ENCODE results near the gene BTK. TPM values are rescaled to one million over a fixed set of nuclear protein-coding genes. Genes with fewer than 3 reads are reported as not detected.

The BTK gene
- total and polyA plus RNA-seq, 7 experiments from 2014 or later, result 0.06 to 52.1 (median 1.9) TPM; not detected in 1

DNA sequence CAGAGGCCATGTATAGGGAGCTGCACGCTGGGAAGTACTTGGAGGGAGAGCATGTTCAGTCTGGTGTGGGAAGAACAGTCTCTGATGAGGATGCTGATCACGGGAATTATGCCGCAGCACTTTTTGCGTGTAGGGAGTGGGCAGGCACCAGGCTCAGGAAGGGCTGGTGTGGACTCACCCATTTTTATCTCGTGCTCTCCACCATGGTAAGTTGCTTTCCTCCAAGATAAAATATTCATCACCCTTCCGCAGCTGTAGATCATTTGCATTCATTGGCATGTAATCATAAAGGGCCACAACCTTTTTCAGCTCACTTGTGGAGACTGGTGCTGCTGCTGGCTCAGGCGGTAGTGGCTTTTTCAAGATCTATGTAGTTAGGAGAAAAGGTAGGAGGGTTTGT, 25.6 kb downstream of the BTK start:
- peaks cover 0 to 2% (median 0%) of the 10 kb centered on the region in 11 donors for H3K9me3 Mint-ChIP-seq
- H3K4me3 Mint-ChIP-seq, result no peak overlapping the region
- H3K27ac Mint-ChIP-seq, result no peak overlapping the region
- intact Hi-C loops (cut with micrococcal nuclease), result no loop called here
- ChIA-PET POLR2A (no interaction called here), CTCF (no interaction called here)
- Histone ChIP-seq H3K27me3 (ENCODE audit: control insufficient read depth in 2 of 2, insufficient read depth in 2 of 2, low read length in 2 of 2) (no peaks in the 10 kb centered on the region), H3K9me3 (ENCODE audit: control insufficient read depth in 2 of 3, low read length in 3 of 3) (no peaks in the 10 kb centered on the region), H3K36me3 (ENCODE audit: control insufficient read depth in 2 of 3, insufficient read depth in 3 of 3, low read length in 3 of 3) (no peaks in the 10 kb centered on the region), H3K27ac (ENCODE audit: low read depth, low read length) (no peak overlapping the region), H3K4me1 (ENCODE audit: control insufficient read depth in 2 of 2, insufficient read depth in 2 of 2, low read length in 2 of 2) (no peaks in the 10 kb centered on the region), H3K4me3 (ENCODE audit: low read length) (no peak overlapping the region)
- peaks cover 0 to 3% (median 0%) of the 10 kb centered on the region in 5 donors for H3K27me3 Mint-ChIP-seq
- no peak for DNase-seq
- no peaks in the 10 kb centered on the region for H3K36me3 Mint-ChIP-seq
- peaks cover 0 to 4% (median 0%) of the 10 kb centered on the region in 7 donors for H3K4me1 Mint-ChIP-seq
- no peak for ATAC-seq

DNA sequence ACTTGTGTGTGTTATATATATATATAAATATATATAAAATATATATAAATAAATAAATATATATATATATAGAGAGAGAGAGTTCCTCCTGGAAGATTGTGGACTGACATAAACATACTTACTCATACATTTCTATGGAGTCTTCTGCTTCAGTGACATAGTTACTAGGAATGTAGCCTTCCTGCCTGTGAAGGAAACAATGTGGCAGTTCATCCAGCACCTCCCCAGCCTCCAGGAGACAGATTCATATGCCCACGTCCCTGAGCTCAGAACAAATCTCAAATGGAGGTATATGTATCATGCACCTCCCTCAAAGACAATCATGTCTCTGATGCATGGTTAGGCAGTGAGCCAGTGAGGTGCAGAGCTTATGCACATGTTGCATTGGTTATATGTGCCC, 26.0 kb downstream of the BTK start:
- H3K4me3 ChIP-seq (ENCODE audit: low read length), result no peak overlapping the region
- Mint-ChIP-seq H3K27me3 (peaks cover 0 to 3% (median 0%) of the 10 kb centered on the region in 5 donors), H3K4me3 (no peak overlapping the region), H3K36me3 (no peaks in the 10 kb centered on the region), H3K9me3 (peaks cover 0 to 3% (median 0%) of the 10 kb centered on the region in 11 donors), H3K4me1 (peaks cover 0 to 4% (median 0%) of the 10 kb centered on the region in 7 donors), H3K27ac (no peak overlapping the region)
- CTCF ChIA-PET, result no interaction called here
- H3K36me3 ChIP-seq (ENCODE audit: control insufficient read depth in 2 of 3, insufficient read depth in 3 of 3, low read length in 3 of 3), result no peaks in the 10 kb centered on the region
- DNase-seq (no peak), ATAC-seq (no peak)
- no peaks in the 10 kb centered on the region for H3K27me3 ChIP-seq (ENCODE audit: control insufficient read depth in 2 of 2, insufficient read depth in 2 of 2, low read length in 2 of 2)
- H3K27ac ChIP-seq (ENCODE audit: low read depth, low read length), result no peak overlapping the region
- H3K4me1 ChIP-seq (ENCODE audit: control insufficient read depth in 2 of 2, insufficient read depth in 2 of 2, low read length in 2 of 2), result no peaks in the 10 kb centered on the region
- POLR2A ChIA-PET, result no interaction called here
- no peaks in the 10 kb centered on the region for H3K9me3 ChIP-seq (ENCODE audit: control insufficient read depth in 2 of 3, low read length in 3 of 3)
- intact Hi-C loops (cut with micrococcal nuclease), result no loop called here

DNA sequence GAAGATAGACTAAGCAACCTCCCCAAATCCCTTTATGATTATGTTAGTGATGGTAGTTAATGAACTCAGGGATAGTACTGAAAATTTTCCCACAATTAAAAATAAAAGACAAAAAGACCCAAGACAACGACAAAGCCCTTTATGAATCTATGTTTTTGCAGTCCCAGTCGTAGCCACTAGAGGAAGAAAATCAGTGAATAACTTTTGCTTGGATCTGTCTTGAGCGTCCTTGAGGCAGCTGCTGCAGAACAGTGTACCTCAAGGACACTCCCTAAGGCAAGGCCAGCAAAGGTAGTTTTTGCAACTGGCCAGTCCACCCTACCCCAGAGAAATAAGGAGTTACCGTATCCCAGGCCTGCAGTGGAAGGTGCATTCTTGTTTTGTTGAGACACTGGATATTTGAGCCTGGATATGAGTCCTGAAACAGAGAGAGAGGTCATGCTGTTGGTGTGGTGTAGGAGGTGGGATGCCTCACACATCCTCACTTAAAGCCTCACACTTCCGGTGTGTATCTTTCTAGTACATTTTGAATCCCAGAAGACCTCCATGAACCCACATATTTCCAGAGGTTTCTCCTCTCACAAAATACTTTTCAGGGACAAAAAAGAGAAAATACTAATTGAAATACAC, 28.7 kb downstream of the BTK start:
- no peaks in the 10 kb centered on the region for H3K36me3 Mint-ChIP-seq
- ChIA-PET CTCF (no interaction called here), POLR2A (no interaction called here)
- DNase-seq (no peak), ATAC-seq (no peak)
- peaks cover 0 to 3% (median 0%) of the 10 kb centered on the region in 5 donors for H3K27me3 Mint-ChIP-seq
- peaks cover 0 to 4% (median 0%) of the 10 kb centered on the region in 7 donors for H3K4me1 Mint-ChIP-seq
- Histone ChIP-seq H3K4me3 (ENCODE audit: low read length) (no peak overlapping the region), H3K9me3 (ENCODE audit: control insufficient read depth in 2 of 3, low read length in 3 of 3) (no peaks in the 10 kb centered on the region), H3K27ac (ENCODE audit: low read depth, low read length) (no peak overlapping the region), H3K4me1 (ENCODE audit: control insufficient read depth in 2 of 2, insufficient read depth in 2 of 2, low read length in 2 of 2) (no peaks in the 10 kb centered on the region), H3K27me3 (ENCODE audit: control insufficient read depth in 2 of 2, insufficient read depth in 2 of 2, low read length in 2 of 2) (no peaks in the 10 kb centered on the region), H3K36me3 (ENCODE audit: control insufficient read depth in 2 of 3, insufficient read depth in 3 of 3, low read length in 3 of 3) (no peaks in the 10 kb centered on the region)
- intact Hi-C loops (cut with micrococcal nuclease), result no loop called here
- peak overlapping the region in 1 of 9 donors; percentile 7 for H3K27ac Mint-ChIP-seq
- no peak overlapping the region for H3K4me3 Mint-ChIP-seq
- peaks cover 0 to 2% (median 0%) of the 10 kb centered on the region in 11 donors for H3K9me3 Mint-ChIP-seq

DNA sequence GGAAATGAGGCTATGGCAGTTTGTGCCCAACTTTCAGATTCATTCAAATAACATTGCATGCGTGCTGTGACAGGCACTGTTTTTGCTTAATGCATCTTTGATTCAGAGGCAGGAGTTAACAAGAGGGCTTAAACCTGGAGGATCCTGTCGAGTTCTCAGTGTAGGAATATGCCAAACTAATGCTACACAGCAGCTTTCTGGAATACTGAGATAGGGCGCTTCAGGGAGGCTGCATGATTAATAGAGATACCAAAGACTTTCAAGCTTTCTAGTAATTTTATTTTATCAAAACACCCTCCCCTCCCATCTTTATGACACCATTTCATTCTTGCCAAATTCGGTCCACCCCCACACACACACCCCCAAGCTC, 36.8 kb downstream of the BTK start:
- Histone ChIP-seq H3K27ac (ENCODE audit: low read depth, low read length) (peak overlapping the region; percentile 91), H3K27me3 (ENCODE audit: control insufficient read depth in 2 of 2, insufficient read depth in 2 of 2, low read length in 2 of 2) (no peaks in the 10 kb centered on the region), H3K36me3 (ENCODE audit: control insufficient read depth in 2 of 3, insufficient read depth in 3 of 3, low read length in 3 of 3) (peaks cover 0 to 3% (median 0%) of the 10 kb centered on the region in 3 experiments), H3K9me3 (ENCODE audit: control insufficient read depth in 2 of 3, low read length in 3 of 3) (no peaks in the 10 kb centered on the region), H3K4me3 (ENCODE audit: low read length) (peak overlapping the region; percentile 75), H3K4me1 (ENCODE audit: control insufficient read depth in 2 of 2, insufficient read depth in 2 of 2, low read length in 2 of 2) (peaks cover 0 to 4% of the 10 kb centered on the region in 2 donors)
- POLR2A ChIA-PET, result interaction anchor here (0.6 to 1.4 kb wide), 4 partner anchors 41 to 581 kb away, joined by 3 to 4 read pairs (median 4); partner anchors contain the start of genes ARMCX6, CENPI and RPL36A
- Mint-ChIP-seq H3K27me3 (no peaks in the 10 kb centered on the region), H3K4me3 (peak overlapping the region; percentile 84 to 93 (median 91)), H3K9me3 (no peaks in the 10 kb centered on the region), H3K27ac (peak overlapping the region; percentile 80 to 96 (median 91)), H3K36me3 (no peaks in the 10 kb centered on the region), H3K4me1 (peaks cover 0 to 22% (median 19%) of the 10 kb centered on the region in 7 donors)
- DNase-seq, result no peak
- CTCF ChIA-PET, result no interaction called here
- no peak for ATAC-seq
- intact Hi-C loops (cut with micrococcal nuclease), result loop anchor here (2.0 to 5.0 kb wide), 8 partner anchors 252 to 808 kb away; partner anchors contain the start of genes CSTF2 (in 2 of the 2), ZMAT1 (in 2 of the 2), BEX5 (in 1 of the 2) and CENPI (in 1 of the 2)

DNA sequence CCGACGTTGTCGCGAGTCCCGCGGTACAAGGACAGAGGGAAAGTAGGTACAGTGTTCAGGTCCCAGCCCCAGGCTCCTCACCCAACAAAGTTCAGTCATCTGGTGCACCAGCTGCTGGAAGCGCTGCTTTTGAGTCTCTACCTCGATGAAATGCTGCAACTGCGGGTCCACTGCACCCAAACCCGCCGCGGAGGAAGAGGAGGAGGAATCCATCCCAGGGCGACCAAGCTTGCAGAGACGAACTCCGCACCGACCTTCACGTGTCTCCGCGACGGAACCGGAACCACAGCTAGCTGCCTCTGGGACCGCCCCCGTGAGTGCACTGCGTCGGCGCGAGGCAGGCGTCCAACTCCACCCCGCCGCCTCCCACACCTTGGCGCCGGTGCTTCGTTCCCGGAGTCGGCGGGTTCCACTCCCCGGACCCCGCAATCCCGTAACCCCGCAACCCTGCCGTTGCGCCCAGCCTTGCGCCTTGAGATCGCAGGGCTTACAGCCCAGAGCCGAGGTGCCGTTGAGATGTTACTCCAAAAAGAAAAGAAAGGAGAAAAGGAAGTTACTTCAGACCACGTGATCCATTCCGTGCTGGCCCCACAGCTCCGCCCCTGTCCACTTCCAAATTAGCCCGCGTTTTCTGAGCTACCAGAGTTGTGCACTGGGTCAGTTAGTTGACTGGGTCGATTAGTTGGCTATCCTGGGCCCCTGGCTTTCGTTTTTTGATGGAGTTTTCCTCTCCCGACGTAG, 37.4 kb downstream of the BTK start, which contains the start of gene TIMM8A:
TSS of gene TIMM8A (minus strand) at position 291 of the 741 bp plus-strand sequence. CDS start at position 213, 78 bp downstream.
- peak within 1 kb of the TSS; percentile 75 for H3K4me3 ChIP-seq (ENCODE audit: low read length)
- ChIA-PET POLR2A (interaction anchor here (0.6 to 1.4 kb wide), 3 partner anchors 42 to 269 kb away, joined by 4 read pairs; partner anchors contain the start of genes ARMCX6, CENPI and RPL36A), CTCF (no interaction called here)
- peak within 1 kb of the TSS; percentile 84 to 93 (median 91) for H3K4me3 Mint-ChIP-seq
- H3K9me3 ChIP-seq (ENCODE audit: control insufficient read depth in 2 of 3, low read length in 3 of 3), result no peaks in the 10 kb centered on the region
- no peaks in the 10 kb centered on the region for H3K36me3 Mint-ChIP-seq
- intact Hi-C loops (cut with micrococcal nuclease), result loop anchor here (1.0 to 5.0 kb wide), 12 partner anchors 42 to 809 kb away; partner anchors contain the start of genes CSTF2 (in 2 of the 2), ZMAT1 (in 2 of the 2), BEX5 (in 1 of the 2) and CENPI (in 1 of the 2)
- peaks cover 0 to 4% of the 10 kb centered on the region in 2 donors for H3K4me1 ChIP-seq (ENCODE audit: control insufficient read depth in 2 of 2, insufficient read depth in 2 of 2, low read length in 2 of 2)
- H3K27ac ChIP-seq (ENCODE audit: low read depth, low read length), result peak within 1 kb of the TSS; percentile 91
- no peaks in the 10 kb centered on the region for H3K27me3 ChIP-seq (ENCODE audit: control insufficient read depth in 2 of 2, insufficient read depth in 2 of 2, low read length in 2 of 2)
- peak within 1 kb of the TSS; percentile 80 to 96 (median 91) for H3K27ac Mint-ChIP-seq
- peak; percentile 48 to 79 (median 72) for DNase-seq
- no peaks in the 10 kb centered on the region for H3K27me3 Mint-ChIP-seq
- H3K9me3 Mint-ChIP-seq, result no peaks in the 10 kb centered on the region
- ATAC-seq, result peak; percentile 99
- H3K36me3 ChIP-seq (ENCODE audit: control insufficient read depth in 2 of 3, insufficient read depth in 3 of 3, low read length in 3 of 3), result peaks cover 0 to 3% (median 0%) of the 10 kb centered on the region in 3 experiments
- peaks cover 0 to 25% (median 19%) of the 10 kb centered on the region in 7 donors for H3K4me1 Mint-ChIP-seq

DNA sequence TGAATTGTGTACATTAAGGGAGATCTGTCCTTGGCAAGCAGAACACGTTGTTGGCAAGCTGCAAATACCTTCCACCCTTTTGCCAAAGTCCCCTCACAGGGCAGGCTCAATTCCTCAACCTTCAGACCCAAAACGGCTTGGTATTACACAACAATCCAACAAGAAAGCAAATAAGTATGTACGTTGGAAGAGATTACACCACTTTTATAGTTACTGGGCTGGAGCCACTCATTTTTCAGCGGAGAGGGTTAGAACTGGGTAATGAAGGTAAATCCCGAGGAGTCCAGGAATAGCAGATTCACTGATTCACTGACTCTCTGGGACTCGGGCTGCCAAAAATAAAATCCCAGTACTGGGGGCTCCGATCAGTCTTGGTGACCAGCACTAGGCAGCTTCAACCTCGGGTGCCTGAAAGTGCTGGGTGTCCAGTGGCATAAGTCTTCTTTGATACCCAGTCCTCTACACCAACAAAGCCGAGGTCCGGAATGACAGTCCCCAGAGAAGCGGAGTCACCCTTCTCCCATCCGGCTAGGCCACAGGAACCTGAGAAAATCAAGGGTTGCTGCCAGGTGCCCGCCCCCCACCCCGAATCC, 38.0 kb downstream of the BTK start:
- no peak for ATAC-seq
- H3K9me3 ChIP-seq (ENCODE audit: control insufficient read depth in 2 of 3, low read length in 3 of 3), result no peaks in the 10 kb centered on the region
- ChIA-PET CTCF (no interaction called here), POLR2A (interaction anchor here (1.4 kb wide), 1 partner anchor 250 kb away, joined by 4 read pairs; the partner anchor contains the start of gene CENPI)
- H3K36me3 ChIP-seq (ENCODE audit: control insufficient read depth in 2 of 3, insufficient read depth in 3 of 3, low read length in 3 of 3), result peaks cover 0 to 3% (median 0%) of the 10 kb centered on the region in 3 experiments
- intact Hi-C loops (cut with micrococcal nuclease), result loop anchor here (1.0 to 5.0 kb wide), 12 partner anchors 42 to 809 kb away; partner anchors contain the start of genes CSTF2 (in 2 of the 2), ZMAT1 (in 2 of the 2), BEX5 (in 1 of the 2) and CENPI (in 1 of the 2)
- H3K4me3 ChIP-seq (ENCODE audit: low read length), result peak overlapping the region; percentile 75
- Mint-ChIP-seq H3K36me3 (no peaks in the 10 kb centered on the region), H3K27ac (peak overlapping the region; percentile 80 to 96 (median 91)), H3K4me3 (peak overlapping the region; percentile 84 to 93 (median 91)), H3K9me3 (no peaks in the 10 kb centered on the region), H3K4me1 (peaks cover 0 to 25% (median 19%) of the 10 kb centered on the region in 7 donors), H3K27me3 (no peaks in the 10 kb centered on the region)
- peaks cover 0 to 4% of the 10 kb centered on the region in 2 donors for H3K4me1 ChIP-seq (ENCODE audit: control insufficient read depth in 2 of 2, insufficient read depth in 2 of 2, low read length in 2 of 2)
- no peaks in the 10 kb centered on the region for H3K27me3 ChIP-seq (ENCODE audit: control insufficient read depth in 2 of 2, insufficient read depth in 2 of 2, low read length in 2 of 2)
- no peak for DNase-seq
- H3K27ac ChIP-seq (ENCODE audit: low read depth, low read length), result peak overlapping the region; percentile 91

All from naive thymus-derived CD4-positive, alpha-beta T cell (primary cell).